GM21528 (cell line): Measurements from ENCODE around the gene MX1.

Experiments used
- ATAC-seq: cut with Tn5 transposase; IDR thresholded peaks from one replicate; pipeline ENCODE4 v1.9.1; 2021; ENCODE audit warnings: mild to moderate bottlenecking, moderate library complexity; ENCODE audit not compliant: unreplicated experiment, low FRiP score

The MX1 gene

GRCh38 chr21:41458559-41458958 lies 32.5 kb downstream of the MX1 start:
- ATAC-seq, result no peak

- no peak for ATAC-seq
Measured at GRCh38 chr21:41459884-41460534, 34.0 kb downstream of the MX1 start.

GRCh38 chr21:41460578-41461527 lies 34.8 kb downstream of the MX1 start:
- ATAC-seq, result no peak

GRCh38 chr21:41465176-41465781 lies 39.2 kb downstream of the MX1 start:
- no peak for ATAC-seq

- no peak for ATAC-seq
Measured at GRCh38 chr21:41466024-41466820, 40.2 kb downstream of the MX1 start.

GRCh38 chr21:41470054-41470453 lies 44.0 kb downstream of the MX1 start:
- no peak for ATAC-seq

- ATAC-seq, result no peak
Measured at GRCh38 chr21:41472753-41473548, 46.9 kb downstream of the MX1 start.

GRCh38 chr21:41475714-41476420 lies 49.8 kb downstream of the MX1 start:
- no peak for ATAC-seq

- ATAC-seq, result no peak
Measured at GRCh38 chr21:41477641-41478318, 51.7 kb downstream of the MX1 start.

- ATAC-seq, result no peak
Measured at GRCh38 chr21:41478319-41479177, 52.5 kb downstream of the MX1 start.

GRCh38 chr21:41479686-41480085 lies 53.6 kb downstream of the MX1 start:
- no peak for ATAC-seq

GRCh38 chr21:41480086-41480690 lies 54.1 kb downstream of the MX1 start:
- ATAC-seq, result no peak

- no peak for ATAC-seq
Measured at GRCh38 chr21:41481191-41481590, 55.2 kb downstream of the MX1 start.

GRCh38 chr21:41482301-41482700 lies 56.3 kb downstream of the MX1 start:
- no peak for ATAC-seq

GRCh38 chr21:41482980-41483379 lies 56.9 kb downstream of the MX1 start:
- ATAC-seq, result no peak

- no peak for ATAC-seq
Measured at GRCh38 chr21:41483415-41483814, 57.4 kb downstream of the MX1 start.

- no peak for ATAC-seq
Measured at GRCh38 chr21:41483973-41484372, 57.9 kb downstream of the MX1 start.
